Gastroesophageal sphincter (tissue), 3 donors: Measurements from ENCODE around the gene HOXA10.

Experiments used
- CTCF ChIP-seq, 4 experiments: fragments of 200-600 bp in 2 of 4; fragments of 450-650 bp in 2 of 4; sonication (generic) in 1 of 4; IDR thresholded peaks; one replicate each; pipeline ENCODE4 v1.5.1; 2017 to 2019; ENCODE audit warnings: antibody characterized with exemption in 4 of 4, mild to moderate bottlenecking in 2 of 4, moderate library complexity in 2 of 4
- POLR2A ChIP-seq, 2 donors: fragments of 450-650 bp; IDR thresholded peaks; one replicate each; pipeline ENCODE4 v1.6.1; 2017; ENCODE audit warnings: antibody characterized with exemption in 2 of 2, mild to moderate bottlenecking in 2 of 2, moderate library complexity in 1 of 2

GRCh38 chr7:27213433-27214238, 39.5 kb upstream of the HOXA10 start:
- TF ChIP-seq CTCF (IDR thresholded peaks at IDR 0.05): no peak
- no peak for TF ChIP-seq POLR2A (IDR thresholded peaks at IDR 0.05)
